ENCODE results near the gene MID1. TPM values are rescaled to one million over a fixed set of nuclear protein-coding genes. Genes with fewer than 3 reads are reported as not detected.

Gene MID1
- total and polyA plus RNA-seq, 9 of the 15 experiments (the other 6 are each of a cell fraction or from before 2014, with no cell fraction given), result 0.07 to 0.54 (median 0.33) TPM

DNA sequence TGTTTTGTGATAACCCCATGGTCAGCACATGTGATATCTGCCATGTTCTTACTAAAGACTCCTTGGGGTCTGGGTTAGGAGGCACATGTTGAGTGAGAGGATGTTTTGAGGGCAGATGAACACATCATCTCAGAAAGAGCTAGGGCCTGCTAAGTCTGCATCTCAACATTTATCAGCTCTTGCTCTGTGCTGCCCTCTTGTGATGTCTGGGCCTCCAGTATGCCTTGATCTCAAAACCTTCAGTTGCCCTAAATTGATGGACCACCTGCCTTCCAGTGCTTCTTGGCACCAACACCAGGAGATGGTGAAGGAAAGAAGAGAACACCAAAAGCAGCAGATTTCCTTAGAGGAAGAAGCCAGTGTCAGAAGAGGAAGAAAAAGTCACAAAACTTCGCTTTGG, 22.5 kb downstream of the MID1 start:
- intact Hi-C loops (cut with micrococcal nuclease) (no loop called here), in situ Hi-C loops (cut with MboI) (no loop called here)
- Histone ChIP-seq H3K4me1 (replicated peaks in 1 of 2; ENCODE audit: control insufficient read depth in 2 of 2, insufficient read depth in 2 of 2, low read length in 2 of 2) (no peaks in the 10 kb centered on the region), H3K79me2 (ENCODE audit: control insufficient read depth, insufficient read depth, low read length) (no peaks in the 10 kb centered on the region), H3K36me3 (ENCODE audit: control insufficient read depth, insufficient read depth, low read length) (no peaks in the 10 kb centered on the region), H3K9ac (ENCODE audit: insufficient read depth in 1 of 2, low read depth in 2 of 2, low read length in 2 of 2) (no peak overlapping the region), H4K20me1 (replicated peaks; ENCODE audit: control insufficient read depth, insufficient read depth, low read length) (no peaks in the 10 kb centered on the region), H3K9me1 (ENCODE audit: control insufficient read depth, insufficient read depth, low read length) (no peaks in the 10 kb centered on the region), H3K9me3 (replicated peaks; ENCODE audit: control insufficient read depth, insufficient read depth, low read depth, low read length) (no peaks in the 10 kb centered on the region), H3K4me2 (ENCODE audit: insufficient read depth, low read length) (no peak overlapping the region), H3K4me3 (no peak overlapping the region), H3K27ac (ENCODE audit: extremely low read depth, low read depth, low read length) (no peak overlapping the region), H3K27me3 (ENCODE audit: control insufficient read depth in 2 of 2, insufficient read depth in 2 of 2, low read length in 2 of 2) (no peaks in the 10 kb centered on the region), H2AFZ (ENCODE audit: low read depth, low read length) (no peak overlapping the region)
- DNase-seq (ENCODE audit: extremely low read depth in 1 of 4, low spot score in 3 of 4), result peak in 2 of 4 experiments; percentile 16 to 18
- peak; percentile 71 for FAIRE-seq
- POLR2A ChIA-PET, result no interaction called here
- WGBS (ENCODE audit: insufficient coverage, low coverage, missing lambda C conversion rate), result no CpG with 5 or more reads among the region's 1 CpG
- CTCF ChIA-PET (ENCODE audit: low intra/inter-chr PET ratio), result interaction anchor here (0.6 to 1.4 kb wide), 2 partner anchors 187 to 408 kb away, joined by 3 to 6 read pairs; no protein-coding TSS in a partner anchor
- peak; percentile 79 for ATAC-seq
- no TSS peak for BruUV-seq (replicated peaks)
- TF ChIP-seq REST (IDR thresholded peaks at IDR 0.05; ENCODE audit: borderline replicate concordance) (peak; percentile 41; the same call in 1 of the 2 replicates), REST (CRISPR knock-in tag; IDR thresholded peaks at IDR 0.05; ENCODE audit: low read depth) (no peak), PHF21A (IDR thresholded peaks at IDR 0.05; ENCODE audit: borderline replicate concordance, low read depth) (no peak), ZNF124 (CRISPR knock-in tag; IDR thresholded peaks at IDR 0.05) (no peak), ZBTB1 (CRISPR knock-in tag; IDR thresholded peaks at IDR 0.05; ENCODE audit: borderline replicate concordance, low read depth) (no peak), ZNF79 (CRISPR knock-in tag; IDR thresholded peaks at IDR 0.05; ENCODE audit: low read depth) (no peak), KDM5B (IDR thresholded peaks at IDR 0.05; ENCODE audit: insufficient replicate concordance, low read depth, low read length) (no peak), SMARCC2 (IDR thresholded peaks at IDR 0.05; ENCODE audit: low read depth) (no peak), GABPB1 (CRISPR knock-in tag; IDR thresholded peaks at IDR 0.05) (no peak), ZNF324 (CRISPR knock-in tag; IDR thresholded peaks at IDR 0.05) (no peak), ZNF75A (CRISPR knock-in tag; IDR thresholded peaks at IDR 0.05) (no peak), SMC3 (conservative IDR thresholded peaks at IDR 0.05; ENCODE audit: insufficient read depth, low read depth, low read length) (peak; percentile 49; the same call in 1 of the 2 replicates), CTCF (IDR thresholded peaks at IDR 0.05 in 2 of 3, conservative IDR thresholded peaks at IDR 0.05 in 1 of 3; ENCODE audit: insufficient read depth in 2 of 3, low read depth in 1 of 3, low read length in 3 of 3) (peak; percentile 48 to 53 (median 52)), RAD21 (CRISPR knock-in tag; conservative IDR thresholded peaks at IDR 0.05 in 1 of 2, IDR thresholded peaks at IDR 0.05 in 1 of 2) (peak; percentile 31 to 54; a peak in 3 of 4 replicates)
